ENCODE results near the gene PTPRQ. TPM values are rescaled to one million over a fixed set of nuclear protein-coding genes. Genes with fewer than 3 reads are reported as not detected.

PTPRQ gene
- polyA plus RNA-seq, 1 of the 3 experiments (the other 2 are of a cell fraction) = 0.46 TPM

- no peak overlapping the region for H2AFZ ChIP-seq (ENCODE audit: low read depth)
- H3K9me2 ChIP-seq = no peaks in the 10 kb centered on the region
- peaks cover 19% of the 10 kb centered on the region for H3F3A ChIP-seq (replicated peaks; ENCODE audit: insufficient read depth)
- WGBS (ENCODE audit: low lambda C conversion rate) = 19% methylated on average over 2 of the region's 2 CpGs
- H3K4me3 ChIP-seq (ENCODE audit: low read depth in 2 of 2, low read length in 1 of 2) = no peak overlapping the region
- H3K4me1 ChIP-seq (ENCODE audit: control insufficient read depth in 1 of 2, insufficient read depth in 2 of 2, low read depth in 1 of 2, low read length in 1 of 2) = peaks cover 0 to 29% of the 10 kb centered on the region in 2 experiments; a peak in 3 of 4 replicates
- ChIA-PET CTCF (interaction anchor here (0.9 kb wide), 1 partner anchor 22 kb away, joined by 4 read pairs; no protein-coding TSS in a partner anchor), POLR2A (no interaction called here)
- no peaks in the 10 kb centered on the region for H4K20me1 ChIP-seq (ENCODE audit: insufficient read depth)
- DNase-seq = no peak
- H3K27me3 ChIP-seq (ENCODE audit: insufficient read depth) = no peaks in the 10 kb centered on the region
- no peaks in the 10 kb centered on the region for H3K79me2 ChIP-seq (ENCODE audit: insufficient read depth)
- H3K9me3 ChIP-seq = no peaks in the 10 kb centered on the region; the same call in 1 of the 2 replicates
- no peak for TF ChIP-seq GABPA (IDR thresholded peaks at IDR 0.05; ENCODE audit: low read depth)
- no peak for TF ChIP-seq TEAD4 (IDR thresholded peaks at IDR 0.05; ENCODE audit: borderline replicate concordance, insufficient read depth)
- no peak for TF ChIP-seq MXI1 (IDR thresholded peaks at IDR 0.05; ENCODE audit: low read depth, low read length)
- TF ChIP-seq, protein P1, sequence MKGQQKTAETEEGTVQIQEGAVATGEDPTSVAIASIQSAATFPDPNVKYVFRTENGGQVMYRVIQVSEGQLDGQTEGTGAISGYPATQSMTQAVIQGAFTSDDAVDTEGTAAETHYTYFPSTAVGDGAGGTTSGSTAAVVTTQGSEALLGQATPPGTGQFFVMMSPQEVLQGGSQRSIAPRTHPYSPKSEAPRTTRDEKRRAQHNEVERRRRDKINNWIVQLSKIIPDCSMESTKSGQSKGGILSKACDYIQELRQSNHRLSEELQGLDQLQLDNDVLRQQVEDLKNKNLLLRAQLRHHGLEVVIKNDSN (IDR thresholded peaks at IDR 0.05; ENCODE audit: borderline replicate concordance, low read depth) = no peak
- TF ChIP-seq MEF2A (IDR thresholded peaks at IDR 0.05; ENCODE audit: borderline replicate concordance, low read depth) = no peak
- peak overlapping the region in 1 of 2 experiments; percentile 81; a peak in 1 of 4 replicates for H3K27ac ChIP-seq (ENCODE audit: low read depth in 2 of 2, low read length in 1 of 2)
- H3K4me2 ChIP-seq = no peak overlapping the region
- H3K9ac ChIP-seq = no peak overlapping the region
- H3K36me3 ChIP-seq (replicated peaks in 1 of 2; ENCODE audit: control insufficient read depth in 1 of 2, insufficient read depth in 2 of 2, low read length in 1 of 2) = no peaks in the 10 kb centered on the region
These were observed 137.7 kb downstream of the PTPRQ start for GRCh38 chr12:80581783-80582182.

DNA sequence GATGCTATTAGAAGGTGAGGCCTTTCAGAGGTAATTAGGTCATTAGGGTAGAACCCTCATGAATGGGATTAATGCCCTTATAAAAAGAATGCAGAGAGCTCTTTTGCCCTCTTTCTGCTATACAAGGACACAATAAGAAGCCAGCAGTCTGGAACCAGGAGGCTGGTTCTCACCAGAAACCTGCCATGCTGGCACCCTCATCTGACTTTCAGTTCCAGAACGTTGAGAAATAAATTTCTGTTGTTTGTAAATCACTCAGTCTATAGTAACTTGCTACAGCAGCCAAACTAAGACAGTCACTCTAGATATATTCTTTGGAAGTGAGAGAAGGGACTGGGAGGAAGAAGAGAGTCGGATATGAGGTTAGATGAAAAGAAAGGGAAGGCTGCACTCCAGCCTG, 138.4 kb downstream of the PTPRQ start:
- no peaks in the 10 kb centered on the region for H3K79me2 ChIP-seq (ENCODE audit: insufficient read depth)
- ChIA-PET POLR2A (no interaction called here), CTCF (no interaction called here)
- no peak for DNase-seq
- no peaks in the 10 kb centered on the region; the same call in 1 of the 2 replicates for H3K9me3 ChIP-seq
- H3F3A ChIP-seq (replicated peaks; ENCODE audit: insufficient read depth) = peaks cover 19% of the 10 kb centered on the region
- 50% methylated on average over 2 of the region's 2 CpGs for WGBS (ENCODE audit: low lambda C conversion rate)
- no peaks in the 10 kb centered on the region for H3K36me3 ChIP-seq (replicated peaks in 1 of 2; ENCODE audit: control insufficient read depth in 1 of 2, insufficient read depth in 2 of 2, low read length in 1 of 2)
- H3K9ac ChIP-seq = no peak overlapping the region
- TF ChIP-seq FOXM1 (IDR thresholded peaks at IDR 0.05; ENCODE audit: low read depth) (no peak), RXRA (IDR thresholded peaks at IDR 0.05; ENCODE audit: borderline replicate concordance, low read depth) (no peak), GABPA (IDR thresholded peaks at IDR 0.05; ENCODE audit: low read depth) (no peak), SMC3 (IDR thresholded peaks at IDR 0.05; ENCODE audit: low read depth, low read length) (no peak), NFIC (IDR thresholded peaks at IDR 0.05; ENCODE audit: borderline replicate concordance) (no peak), POLR2AphosphoS5 (IDR thresholded peaks at IDR 0.05; ENCODE audit: low read depth, low read length) (no peak), FOXJ3 (CRISPR knock-in tag; IDR thresholded peaks at IDR 0.05) (no peak), ELF1 (IDR thresholded peaks at IDR 0.05) (no peak), SIN3A (IDR thresholded peaks at IDR 0.05; ENCODE audit: borderline replicate concordance, low read depth, low read length) (no peak), RFX5 (IDR thresholded peaks at IDR 0.05; ENCODE audit: low read length) (no peak), REST (IDR thresholded peaks at IDR 0.05; ENCODE audit: low read depth, low read length) (no peak)
- no peak overlapping the region for H3K4me2 ChIP-seq
- H3K4me3 ChIP-seq (ENCODE audit: low read depth in 2 of 2, low read length in 1 of 2) = no peak overlapping the region
- no peaks in the 10 kb centered on the region for H3K9me2 ChIP-seq
- H3K27ac ChIP-seq (ENCODE audit: low read depth in 2 of 2, low read length in 1 of 2) = peak overlapping the region in 1 of 2 experiments; percentile 2; a peak in 2 of 4 replicates
- peaks cover 0 to 29% of the 10 kb centered on the region in 2 experiments; a peak in 3 of 4 replicates for H3K4me1 ChIP-seq (ENCODE audit: control insufficient read depth in 1 of 2, insufficient read depth in 2 of 2, low read depth in 1 of 2, low read length in 1 of 2)
- H2AFZ ChIP-seq (ENCODE audit: low read depth) = no peak overlapping the region
- H3K27me3 ChIP-seq (ENCODE audit: insufficient read depth) = no peaks in the 10 kb centered on the region
- no peaks in the 10 kb centered on the region for H4K20me1 ChIP-seq (ENCODE audit: insufficient read depth)

Measured in SK-N-SH (cell line).